ENCODE measurements around the gene ELP2. TPM values are rescaled to one million over a fixed set of nuclear protein-coding genes. Genes with fewer than 3 reads are reported as not detected.
"Not testable (repeated sequence)": the region's sequence is repeated elsewhere in the genome, so short reads cannot be mapped to it uniquely, and the experiment has no call there.

ELP2 gene
- total RNA-seq, 4 donors from 2014 or later = 23.2 to 59.5 (median 49.6) TPM

DNA sequence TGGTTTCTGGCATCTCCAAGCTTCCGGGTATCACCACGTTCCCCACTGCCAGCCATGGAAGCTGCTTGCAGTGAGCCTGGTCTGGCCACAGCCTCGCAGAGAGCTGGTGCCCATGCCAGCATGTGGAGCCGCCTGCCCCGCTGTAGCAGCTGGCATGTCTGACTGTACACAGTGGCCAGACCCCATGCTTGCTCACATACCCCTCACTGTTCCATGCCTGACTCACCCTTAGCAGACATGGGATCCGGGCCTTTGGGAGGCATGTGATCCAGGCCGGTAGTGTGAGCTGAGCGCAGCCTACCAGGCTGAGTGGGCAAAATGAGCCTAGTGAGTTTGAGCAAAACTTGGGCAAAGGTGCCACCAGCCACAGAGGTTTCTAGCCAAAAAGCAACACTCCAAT, 43.5 kb upstream of the ELP2 start:
- intact Hi-C loops (cut with DNase I; ENCODE audit: low total_unique reads) = no loop called here
- no peak for DNase-seq
- no peak overlapping the region for H3K27ac ChIP-seq
- peaks cover 0 to 3% of the 10 kb centered on the region in 2 donors for H3K9me3 ChIP-seq
- TF ChIP-seq EP300 (IDR thresholded peaks at IDR 0.05; ENCODE audit: low read depth) (no peak), POLR2A (IDR thresholded peaks at IDR 0.05) (no peak), POLR2AphosphoS5 (IDR thresholded peaks at IDR 0.05) (no peak)
- TF ChIP-seq, protein P1, sequence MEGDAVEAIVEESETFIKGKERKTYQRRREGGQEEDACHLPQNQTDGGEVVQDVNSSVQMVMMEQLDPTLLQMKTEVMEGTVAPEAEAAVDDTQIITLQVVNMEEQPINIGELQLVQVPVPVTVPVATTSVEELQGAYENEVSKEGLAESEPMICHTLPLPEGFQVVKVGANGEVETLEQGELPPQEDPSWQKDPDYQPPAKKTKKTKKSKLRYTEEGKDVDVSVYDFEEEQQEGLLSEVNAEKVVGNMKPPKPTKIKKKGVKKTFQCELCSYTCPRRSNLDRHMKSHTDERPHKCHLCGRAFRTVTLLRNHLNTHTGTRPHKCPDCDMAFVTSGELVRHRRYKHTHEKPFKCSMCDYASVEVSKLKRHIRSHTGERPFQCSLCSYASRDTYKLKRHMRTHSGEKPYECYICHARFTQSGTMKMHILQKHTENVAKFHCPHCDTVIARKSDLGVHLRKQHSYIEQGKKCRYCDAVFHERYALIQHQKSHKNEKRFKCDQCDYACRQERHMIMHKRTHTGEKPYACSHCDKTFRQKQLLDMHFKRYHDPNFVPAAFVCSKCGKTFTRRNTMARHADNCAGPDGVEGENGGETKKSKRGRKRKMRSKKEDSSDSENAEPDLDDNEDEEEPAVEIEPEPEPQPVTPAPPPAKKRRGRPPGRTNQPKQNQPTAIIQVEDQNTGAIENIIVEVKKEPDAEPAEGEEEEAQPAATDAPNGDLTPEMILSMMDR (IDR thresholded peaks at IDR 0.05) = no peak
- in situ Hi-C loops (cut with MboI; ENCODE audit: low pct_ligation_motif_present in 1 of 4, low pct_unique_long_range_greater_than_20kb in 1 of 4, low sequenced_read_pairs in 3 of 4) = no loop called here
- 80% methylated on average over 8 of the region's 8 CpGs; no CpG with 5 or more reads in 1 of the 2 donors for WGBS, 2 donors (ENCODE audit: low coverage in 1 of 2)
- no peaks in the 10 kb centered on the region for H3K4me1 ChIP-seq
- no peaks in the 10 kb centered on the region for H3K27me3 ChIP-seq
- no peak overlapping the region for H3K4me3 ChIP-seq
- no peaks in the 10 kb centered on the region for H3K36me3 ChIP-seq

DNA sequence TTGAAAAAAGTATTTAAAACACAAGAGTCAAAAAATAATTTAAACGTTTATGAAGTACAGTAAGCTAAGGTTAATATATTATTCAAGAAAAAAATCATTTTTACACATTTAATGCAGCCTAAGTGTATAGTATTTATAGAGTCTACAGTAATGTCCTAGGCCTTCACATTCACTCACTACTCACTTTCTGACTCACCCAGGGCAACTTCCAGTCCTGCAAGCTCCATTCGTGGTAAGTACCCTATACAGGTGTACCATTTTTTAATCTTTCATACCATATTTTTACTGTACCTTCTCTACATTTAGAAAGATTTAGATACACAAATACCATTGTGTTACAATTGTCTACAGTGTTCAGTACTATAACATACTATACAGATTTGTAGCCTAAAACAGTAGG, 41.4 kb upstream of the ELP2 start:
- WGBS, 2 donors (ENCODE audit: low coverage in 1 of 2) = 58 to 77% methylated on average over 2 of the region's 2 CpGs
- no peak for DNase-seq
- TF ChIP-seq EP300 (IDR thresholded peaks at IDR 0.05; ENCODE audit: low read depth) = no peak
- TF ChIP-seq, protein P1 (IDR thresholded peaks at IDR 0.05) = no peak
- no peak for TF ChIP-seq POLR2AphosphoS5 (IDR thresholded peaks at IDR 0.05)
- TF ChIP-seq POLR2A (IDR thresholded peaks at IDR 0.05) = no peak
- Histone ChIP-seq H3K36me3 (no peaks in the 10 kb centered on the region), H3K27ac (no peak overlapping the region), H3K4me3 (no peak overlapping the region), H3K27me3 (no peaks in the 10 kb centered on the region), H3K4me1 (no peaks in the 10 kb centered on the region), H3K9me3 (no peaks in the 10 kb centered on the region)
- in situ Hi-C loops (cut with MboI; ENCODE audit: low pct_ligation_motif_present in 1 of 4, low pct_unique_long_range_greater_than_20kb in 1 of 4, low sequenced_read_pairs in 3 of 4) (no loop called here), intact Hi-C loops (cut with DNase I; ENCODE audit: low total_unique reads) (no loop called here)

DNA sequence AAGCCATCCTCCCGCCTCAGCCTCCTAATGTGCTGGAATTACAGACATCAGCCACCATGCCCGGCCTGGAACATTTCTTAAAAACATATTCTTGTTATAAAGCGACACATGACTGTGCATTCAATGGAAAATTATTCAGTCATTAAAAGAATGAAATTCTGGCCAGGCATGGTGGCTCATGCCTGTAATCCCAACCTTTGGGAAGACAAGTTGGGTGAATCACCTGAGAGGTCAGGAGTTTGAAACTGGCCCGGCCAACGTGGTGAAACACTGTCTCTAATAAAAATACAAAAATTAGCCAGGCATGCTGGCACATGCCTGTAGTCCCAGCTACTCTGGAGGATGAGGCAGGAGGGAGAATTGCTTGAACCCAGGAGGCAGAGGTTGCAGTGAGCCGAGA, 40.7 kb upstream of the ELP2 start:
- H3K27me3 ChIP-seq = no peaks in the 10 kb centered on the region
- in situ Hi-C loops (cut with MboI; ENCODE audit: low pct_ligation_motif_present in 1 of 4, low pct_unique_long_range_greater_than_20kb in 1 of 4, low sequenced_read_pairs in 3 of 4) = no loop called here
- intact Hi-C loops (cut with DNase I; ENCODE audit: low total_unique reads) = no loop called here
- H3K4me1 ChIP-seq = no peaks in the 10 kb centered on the region
- DNase-seq = no peak
- H3K27ac ChIP-seq = no peak overlapping the region
- no peaks in the 10 kb centered on the region for H3K36me3 ChIP-seq
- TF ChIP-seq EP300 (IDR thresholded peaks at IDR 0.05; ENCODE audit: low read depth) (no peak), POLR2A (IDR thresholded peaks at IDR 0.05) (no peak)
- 89 to 91% methylated on average over 4 to 6 of the region's 6 CpGs for WGBS, 2 donors (ENCODE audit: low coverage in 1 of 2)
- H3K4me3 ChIP-seq = no peak overlapping the region
- no peaks in the 10 kb centered on the region for H3K9me3 ChIP-seq

DNA sequence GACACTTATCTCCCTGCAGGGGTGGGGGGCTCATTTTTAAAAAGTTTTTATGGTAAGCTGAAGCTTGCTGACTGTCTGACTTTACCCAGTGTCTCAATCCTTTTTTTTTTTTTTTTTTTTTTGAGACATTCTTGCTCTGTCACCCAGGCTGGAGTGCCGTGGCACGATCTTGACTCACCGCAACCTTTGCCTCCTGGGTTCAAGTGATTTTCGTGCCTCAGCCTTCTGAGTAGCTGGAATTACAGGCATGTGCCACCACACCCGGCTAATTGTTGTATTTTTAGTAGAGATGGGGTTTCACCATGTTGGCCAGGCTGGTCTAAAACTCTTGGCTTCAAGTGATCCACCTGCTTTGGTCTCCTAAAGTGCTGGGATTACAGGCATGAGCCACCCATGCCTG, 37.6 kb upstream of the ELP2 start:
- H3K36me3 ChIP-seq; H3K9me3 ChIP-seq; H3K4me3 ChIP-seq; H3K27ac ChIP-seq; H3K27me3 ChIP-seq; intact Hi-C loops (cut with DNase I; ENCODE audit: low total_unique reads); DNase-seq; H3K4me1 ChIP-seq: not testable (repeated sequence)
- WGBS, 2 donors (ENCODE audit: low coverage in 1 of 2) = 80% methylated on average over 5 of the region's 5 CpGs; no CpG with 5 or more reads in 1 of the 2 donors
- in situ Hi-C loops (cut with MboI; ENCODE audit: low pct_ligation_motif_present in 1 of 4, low pct_unique_long_range_greater_than_20kb in 1 of 4, low sequenced_read_pairs in 3 of 4) = loop anchor here (5.0 to 10.0 kb wide), 2 partner anchors 190 to 193 kb away; no protein-coding TSS in a partner anchor

DNA sequence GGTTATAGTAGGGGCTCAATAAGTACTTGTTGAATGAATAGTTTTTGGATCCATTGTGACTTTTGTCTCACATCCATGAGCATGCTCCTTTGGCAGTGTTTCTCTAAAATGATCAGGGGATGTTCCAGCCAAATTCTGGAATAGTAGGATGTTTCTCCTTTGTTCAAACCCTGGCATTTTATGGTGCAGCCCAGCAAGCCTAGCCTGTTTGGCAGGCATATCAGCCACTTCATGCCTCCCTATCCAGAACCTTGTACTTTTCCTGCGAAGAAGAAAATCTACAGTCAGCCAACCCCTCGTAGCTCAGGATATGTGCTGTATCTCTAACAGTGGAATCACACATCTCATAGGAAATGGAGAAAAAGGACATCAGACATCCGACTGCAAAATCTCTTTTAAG, 35.3 kb upstream of the ELP2 start:
- Histone ChIP-seq H3K27ac (no peak overlapping the region), H3K4me3 (no peak overlapping the region), H3K36me3 (no peaks in the 10 kb centered on the region), H3K27me3 (no peaks in the 10 kb centered on the region), H3K4me1 (no peaks in the 10 kb centered on the region), H3K9me3 (no peaks in the 10 kb centered on the region)
- 63 to 65% methylated on average over 3 of the region's 3 CpGs for WGBS, 2 donors (ENCODE audit: low coverage in 1 of 2)
- no peak for DNase-seq
- TF ChIP-seq POLR2AphosphoS5 (IDR thresholded peaks at IDR 0.05) (no peak), POLR2A (IDR thresholded peaks at IDR 0.05) (no peak), EP300 (IDR thresholded peaks at IDR 0.05; ENCODE audit: low read depth) (no peak)
- TF ChIP-seq, protein P1 (IDR thresholded peaks at IDR 0.05) = no peak
- in situ Hi-C loops (cut with MboI; ENCODE audit: low pct_ligation_motif_present in 1 of 4, low pct_unique_long_range_greater_than_20kb in 1 of 4, low sequenced_read_pairs in 3 of 4) = loop anchor here (5.0 to 10.0 kb wide), 2 partner anchors 188 to 190 kb away; no protein-coding TSS in a partner anchor
- intact Hi-C loops (cut with DNase I; ENCODE audit: low total_unique reads) = no loop called here
